Tibial nerve (tissue), 4 donors: ENCODE measurements around the gene TAS2R43. TPM values are rescaled to one million over a fixed set of nuclear protein-coding genes. Genes with fewer than 3 reads are reported as not detected.
"Not testable (repeated sequence)": the region's sequence is repeated elsewhere in the genome, so short reads cannot be mapped to it uniquely, and the experiment has no call there.

Experiments
- DNase-seq, 2 donors: peaks; one replicate each; pipeline ENCODE4 v3.0.0-alpha.2; 2019; ENCODE audit warnings: low spot score in 2 of 2
- H3K27ac ChIP-seq, 4 donors: fragments of 200-600 bp; sonication (generic) in 3 of 4; one replicate each; pipeline ENCODE4 v1.5.1; 2017 to 2019; ENCODE audit warnings: mild to moderate bottlenecking in 1 of 4
- H3K27me3 ChIP-seq, 2 donors: fragments of 200-600 bp; sonication (generic) in 1 of 2; one replicate each; pipeline versions ENCODE4 v1.5.1 to v1.6.0; 2017 to 2019
- H3K36me3 ChIP-seq, 3 donors: fragments of 200-600 bp; sonication (generic); one replicate each; pipeline ENCODE4 v1.5.1; 2018 to 2019
- H3K4me1 ChIP-seq, 4 donors: fragments of 200-600 bp; sonication (generic) in 3 of 4; one replicate each; pipeline ENCODE4 v1.5.1; 2017 to 2019
- H3K4me3 ChIP-seq, 4 donors: fragments of 200-600 bp; sonication (generic) in 3 of 4; one replicate each; pipeline ENCODE4 v1.5.1; 2017 to 2019; ENCODE audit warnings: mild to moderate bottlenecking in 1 of 4, moderate library complexity in 1 of 4
- H3K9me3 ChIP-seq, 4 donors: fragments of 200-600 bp; sonication (generic) in 3 of 4; one replicate each; pipeline ENCODE4 v1.5.1; 2017 to 2019
- EP300 ChIP-seq, 2 donors: sonication (generic); formaldehyde crosslinking; IDR thresholded peaks; one replicate each; pipeline ENCODE4 v1.6.1; 2017; ENCODE audit warnings: antibody characterized with exemption in 2 of 2, mild to moderate bottlenecking in 1 of 2
- POLR2A ChIP-seq, 2 donors: fragments of 450-650 bp; IDR thresholded peaks; one replicate each; pipeline ENCODE4 v1.6.1; 2017; ENCODE audit warnings: antibody characterized with exemption in 2 of 2, mild to moderate bottlenecking in 2 of 2, moderate library complexity in 2 of 2
- WGBS, 2 donors: methylation state at CpG; one replicate each; pipeline ENCODE4 v1.1.5; 2018; 5-methylcytosine and 5-hydroxymethylcytosine counted together
- total RNA-seq, 4 donors: library from RNA; depleted of rRNA; stranded (reverse); fragments of >200 nt; gene quantifications; one replicate each; pipeline ENCODE4 v1.1.0, GENCODE V29; 2016
- TF ChIP-seq, protein P1 (sequence below), 5 experiments: fragments of 200-600 bp in 3 of 5; fragments of 450-650 bp in 2 of 5; sonication (generic) in 3 of 5; IDR thresholded peaks; one replicate each; pipeline ENCODE4 v1.5.1; 2016 to 2019; ENCODE audit warnings: antibody characterized with exemption in 5 of 5, mild to moderate bottlenecking in 3 of 5, moderate library complexity in 2 of 5

The TAS2R43 gene
- total RNA-seq, 4 donors from 2014 or later = 4.5 to 9.0 (median 5.0) TPM

GRCh38 chr12:11130999-11131398 lies 38.9 kb upstream of the TAS2R43 start:
- peaks cover 0 to 32% (median 0%) of the 10 kb centered on the region in 4 donors for H3K4me1 ChIP-seq
- no peaks in the 10 kb centered on the region for H3K27me3 ChIP-seq
- no peak for DNase-seq
- WGBS, 2 donors = 54 to 56% methylated on average over 2 of the region's 2 CpGs
- H3K36me3 ChIP-seq = peaks cover 0 to 10% (median 0%) of the 10 kb centered on the region in 3 donors
- no peak overlapping the region for H3K4me3 ChIP-seq
- H3K27ac ChIP-seq = no peak overlapping the region
- no peak for TF ChIP-seq EP300 (IDR thresholded peaks at IDR 0.05)
- TF ChIP-seq, protein P1, sequence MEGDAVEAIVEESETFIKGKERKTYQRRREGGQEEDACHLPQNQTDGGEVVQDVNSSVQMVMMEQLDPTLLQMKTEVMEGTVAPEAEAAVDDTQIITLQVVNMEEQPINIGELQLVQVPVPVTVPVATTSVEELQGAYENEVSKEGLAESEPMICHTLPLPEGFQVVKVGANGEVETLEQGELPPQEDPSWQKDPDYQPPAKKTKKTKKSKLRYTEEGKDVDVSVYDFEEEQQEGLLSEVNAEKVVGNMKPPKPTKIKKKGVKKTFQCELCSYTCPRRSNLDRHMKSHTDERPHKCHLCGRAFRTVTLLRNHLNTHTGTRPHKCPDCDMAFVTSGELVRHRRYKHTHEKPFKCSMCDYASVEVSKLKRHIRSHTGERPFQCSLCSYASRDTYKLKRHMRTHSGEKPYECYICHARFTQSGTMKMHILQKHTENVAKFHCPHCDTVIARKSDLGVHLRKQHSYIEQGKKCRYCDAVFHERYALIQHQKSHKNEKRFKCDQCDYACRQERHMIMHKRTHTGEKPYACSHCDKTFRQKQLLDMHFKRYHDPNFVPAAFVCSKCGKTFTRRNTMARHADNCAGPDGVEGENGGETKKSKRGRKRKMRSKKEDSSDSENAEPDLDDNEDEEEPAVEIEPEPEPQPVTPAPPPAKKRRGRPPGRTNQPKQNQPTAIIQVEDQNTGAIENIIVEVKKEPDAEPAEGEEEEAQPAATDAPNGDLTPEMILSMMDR (IDR thresholded peaks at IDR 0.05) = no peak
- no peak for TF ChIP-seq POLR2A (IDR thresholded peaks at IDR 0.05)
- H3K9me3 ChIP-seq = no peaks in the 10 kb centered on the region

DNA sequence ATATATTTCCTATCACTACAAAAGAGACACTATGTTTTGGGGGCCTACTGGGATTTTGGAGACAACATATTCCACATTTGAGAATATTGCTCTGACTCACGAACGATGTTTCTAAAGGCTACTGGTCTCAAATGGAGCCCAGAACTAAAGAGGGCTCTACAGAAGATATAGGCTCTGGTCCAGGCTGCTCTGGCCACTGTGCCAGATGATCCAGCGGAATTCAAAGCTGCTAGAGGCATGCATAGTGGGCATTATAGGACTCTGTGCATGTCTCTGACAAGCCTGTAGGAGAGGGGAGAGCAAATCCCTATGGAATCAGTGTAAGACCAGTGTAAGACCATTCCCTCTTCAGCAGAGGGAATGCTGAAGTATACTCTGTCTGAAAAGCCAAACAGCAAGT lies 38.3 kb upstream of the TAS2R43 start:
- H3K27me3 ChIP-seq = no peaks in the 10 kb centered on the region
- peaks cover 0 to 32% (median 0%) of the 10 kb centered on the region in 4 donors for H3K4me1 ChIP-seq
- H3K36me3 ChIP-seq = peaks cover 0 to 10% (median 0%) of the 10 kb centered on the region in 3 donors
- no peak for DNase-seq
- no peak overlapping the region for H3K27ac ChIP-seq
- WGBS, 2 donors = 73 to 89% methylated on average over 3 of the region's 3 CpGs
- TF ChIP-seq EP300 (IDR thresholded peaks at IDR 0.05) = no peak
- H3K4me3 ChIP-seq = no peak overlapping the region
- H3K9me3 ChIP-seq = no peaks in the 10 kb centered on the region

DNA sequence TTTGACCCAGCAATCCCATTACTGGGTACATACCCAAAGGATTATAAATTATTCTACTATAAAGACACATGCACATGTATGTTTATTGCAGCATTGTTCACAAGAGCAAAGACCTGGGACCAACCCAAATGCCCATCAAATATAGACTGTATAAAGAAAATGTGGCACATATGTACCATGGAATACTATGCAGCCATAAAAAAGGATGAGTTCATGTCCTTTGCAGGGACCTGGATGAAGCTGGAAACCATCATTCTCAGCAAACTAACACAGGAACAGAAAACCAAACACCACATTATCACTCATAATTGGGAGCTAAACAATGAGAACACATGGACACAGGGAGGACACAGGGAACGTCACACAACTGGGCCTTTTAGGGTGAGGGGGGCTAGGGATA lies 22.0 kb upstream of the TAS2R43 start:
- 95 to 100% methylated on average over 1 of the region's 1 CpG for WGBS, 2 donors
- not testable (repeated sequence) for H3K4me3 ChIP-seq, DNase-seq, H3K27me3 ChIP-seq, H3K27ac ChIP-seq, H3K4me1 ChIP-seq
- peaks cover 0 to 51% (median 0%) of the 10 kb centered on the region in 3 donors for H3K36me3 ChIP-seq
- H3K9me3 ChIP-seq = peaks cover 0 to 49% (median 11%) of the 10 kb centered on the region in 4 donors

DNA sequence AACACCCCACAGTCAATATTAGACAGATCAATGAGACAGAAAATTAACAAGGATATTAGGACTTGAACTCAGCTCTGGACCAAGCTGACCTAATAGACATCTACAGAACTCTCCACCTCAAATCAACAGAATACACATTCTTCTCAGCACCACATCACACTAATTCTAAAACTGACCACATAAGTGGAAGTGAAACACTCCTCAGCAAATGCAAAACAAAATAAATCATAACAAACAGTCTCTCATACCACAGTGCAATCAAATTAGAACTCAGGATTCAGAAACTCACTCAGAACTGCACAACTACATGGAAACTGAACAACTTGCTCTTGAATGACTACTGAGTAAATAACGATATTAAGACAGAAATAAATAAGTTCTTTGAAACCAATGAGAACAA lies 19.1 kb upstream of the TAS2R43 start:
- not testable (repeated sequence) for DNase-seq, H3K4me1 ChIP-seq, H3K27ac ChIP-seq, H3K4me3 ChIP-seq, H3K27me3 ChIP-seq
- H3K9me3 ChIP-seq = peaks cover 0 to 42% (median 9%) of the 10 kb centered on the region in 4 donors
- WGBS, 2 donors = 88 to 95% methylated on average over 1 of the region's 1 CpG
- peaks cover 0 to 55% (median 0%) of the 10 kb centered on the region in 3 donors for H3K36me3 ChIP-seq

GRCh38 chr12:11108862-11109261 lies 16.7 kb upstream of the TAS2R43 start:
- DNase-seq = no peak
- no peak overlapping the region for H3K27ac ChIP-seq
- H3K4me3 ChIP-seq = no peak overlapping the region
- no peaks in the 10 kb centered on the region for H3K27me3 ChIP-seq
- 94 to 95% methylated on average over 2 of the region's 2 CpGs for WGBS, 2 donors
- peaks cover 0 to 43% (median 9%) of the 10 kb centered on the region in 4 donors for H3K9me3 ChIP-seq
- peaks cover 0 to 48% (median 0%) of the 10 kb centered on the region in 3 donors for H3K36me3 ChIP-seq
- no peaks in the 10 kb centered on the region for H3K4me1 ChIP-seq
- TF ChIP-seq POLR2A (IDR thresholded peaks at IDR 0.05) = no peak
- no peak for TF ChIP-seq EP300 (IDR thresholded peaks at IDR 0.05)
- TF ChIP-seq, protein P1 (IDR thresholded peaks at IDR 0.05) = no peak

DNA sequence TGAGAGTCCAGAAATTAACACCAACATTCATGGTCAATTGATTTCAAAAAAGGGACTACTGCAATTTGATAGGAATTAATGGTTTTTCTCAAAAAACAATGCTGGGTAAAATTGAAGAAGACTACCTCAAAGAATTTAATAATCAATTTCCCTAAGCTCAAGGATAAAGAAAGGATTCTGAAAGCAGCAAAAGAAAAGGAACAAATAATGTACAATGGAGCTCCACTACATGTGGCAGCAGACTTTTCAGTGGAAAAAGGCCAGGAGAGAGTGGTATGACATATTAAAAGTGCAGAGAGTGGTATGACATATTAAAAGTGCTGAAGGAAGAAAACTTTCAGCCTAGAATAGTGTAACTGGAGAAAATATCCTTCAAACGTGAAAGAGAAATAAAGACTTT lies 15.6 kb upstream of the TAS2R43 start:
- Histone ChIP-seq H3K4me3 (no peak overlapping the region), H3K27ac (no peak overlapping the region), H3K9me3 (peaks cover 0 to 45% (median 9%) of the 10 kb centered on the region in 4 donors), H3K27me3 (no peaks in the 10 kb centered on the region), H3K36me3 (peaks cover 0 to 49% (median 0%) of the 10 kb centered on the region in 3 donors), H3K4me1 (no peaks in the 10 kb centered on the region)
- TF ChIP-seq, protein P1 (IDR thresholded peaks at IDR 0.05) = no peak
- TF ChIP-seq POLR2A (IDR thresholded peaks at IDR 0.05) (no peak), EP300 (IDR thresholded peaks at IDR 0.05) (no peak)
- 68% methylated on average over 1 of the region's 1 CpG for WGBS, 2 donors
- DNase-seq = no peak

- TF ChIP-seq, protein P1 (IDR thresholded peaks at IDR 0.05) = no peak
- TF ChIP-seq EP300 (IDR thresholded peaks at IDR 0.05) (no peak), POLR2A (IDR thresholded peaks at IDR 0.05) (no peak)
- Histone ChIP-seq H3K4me1 (no peaks in the 10 kb centered on the region), H3K4me3 (no peak overlapping the region), H3K36me3 (peaks cover 0 to 44% (median 0%) of the 10 kb centered on the region in 3 donors), H3K27ac (no peak overlapping the region), H3K27me3 (no peaks in the 10 kb centered on the region), H3K9me3 (peaks cover 0 to 33% (median 6%) of the 10 kb centered on the region in 4 donors)
- no peak for DNase-seq
- WGBS, 2 donors = 98% methylated on average over 2 of the region's 2 CpGs
These were observed 14.2 kb upstream of the TAS2R43 start for GRCh38 chr12:11106288-11106687.
